IMR-90 (cell line): ENCODE results near the gene IL18R1. TPM values are rescaled to one million over a fixed set of nuclear protein-coding genes. Genes with fewer than 3 reads are reported as not detected.

ENCODE experiments used
- ATAC-seq: fragments of 200-7000 bp; cut with Tn5 transposase; 2 replicates; pipeline ENCODE4 v1.9.1; 2020; ENCODE audit warnings: low read depth, mild to moderate bottlenecking, moderate library complexity
- BruUV-seq: library from RNA; stranded (reverse); fragments of 400-500 nt; replicated peaks from 2 replicates; lab custom pipeline; 2021; lab: Mats Ljungman, UMichigan
- CTCF ChIA-PET: fragments of 300-600 bp; formaldehyde crosslinking; extraction: SDS; loops from one replicate; lab custom pipeline; 2021; ENCODE audit warnings: antibody characterized with exemption; lab: Yijun Ruan, JAX
- POLR2A ChIA-PET: fragments of 300-600 bp; sonication (Branson Sonifier 250); formaldehyde crosslinking; loops from one replicate; lab custom pipeline; 2022; ENCODE audit warnings: antibody characterized with exemption; ENCODE audit not compliant: unreplicated experiment; lab: Charles Lee
- DNase-seq: peaks from one replicate; pipeline ENCODE4 v3.0.0; 2013
- H2AFZ ChIP-seq: replicated peaks from 2 replicates; pipeline ENCODE3; 2013; ENCODE audit warnings: low read length, mild to moderate bottlenecking; ENCODE audit not compliant: poor library complexity
- H2AK5ac ChIP-seq: 2 replicates; pipeline ENCODE4 v1.6.1; 2013; ENCODE audit warnings: low read depth, low read length, inconsistent platforms
- H2AK9ac ChIP-seq: replicated peaks from 2 replicates; pipeline ENCODE3; 2013; ENCODE audit warnings: mild to moderate bottlenecking, low read depth, low read length, moderate library complexity; ENCODE audit not compliant: poor library complexity
- H2BK120ac ChIP-seq: 2 replicates; pipeline ENCODE4 v1.6.1; 2013; ENCODE audit warnings: low read depth, low read length, inconsistent platforms
- H2BK15ac ChIP-seq: 3 replicates; pipeline ENCODE4 v1.6.1; 2013; ENCODE audit warnings: low read depth, low read length, inconsistent platforms
- H2BK20ac ChIP-seq: 2 replicates; pipeline ENCODE4 v1.6.1; 2013; ENCODE audit warnings: low read depth, mild to moderate bottlenecking, inconsistent platforms, low read length, moderate library complexity
- H2BK5ac ChIP-seq: 2 replicates; pipeline ENCODE4 v1.6.1; 2013; ENCODE audit warnings: mild to moderate bottlenecking, low read depth, low read length, inconsistent platforms; ENCODE audit not compliant: poor library complexity, severe bottlenecking
- H3K14ac ChIP-seq: replicated peaks from 2 replicates; pipeline ENCODE4 v1.6.1; 2013; ENCODE audit warnings: low read depth, low read length, inconsistent platforms
- H3K18ac ChIP-seq: 2 replicates; pipeline ENCODE4 v1.6.1; 2013; ENCODE audit warnings: low read depth, low read length, control low read depth
- H3K23ac ChIP-seq: 2 replicates; pipeline ENCODE4 v1.6.1; 2013; ENCODE audit warnings: low read depth, low read length, inconsistent platforms
- H3K27ac ChIP-seq: 2 replicates; pipeline ENCODE4 v1.5.1; 2013; ENCODE audit warnings: mild to moderate bottlenecking, control low read depth, low read length; ENCODE audit not compliant: insufficient read depth
- H3K27me3 ChIP-seq: 2 replicates; pipeline ENCODE4 v1.6.1; 2013; ENCODE audit warnings: low read length; ENCODE audit not compliant: control insufficient read depth, insufficient read depth
- H3K36me3 ChIP-seq: 2 replicates; pipeline ENCODE4 v1.6.1; 2013; ENCODE audit warnings: low read length, mixed read lengths; ENCODE audit not compliant: control insufficient read depth, insufficient read depth
- H3K4ac ChIP-seq: 2 replicates; pipeline ENCODE4 v1.6.1; 2013; ENCODE audit warnings: low read depth, low read length, inconsistent platforms
- H3K4me1 ChIP-seq: 2 replicates; pipeline ENCODE4 v1.6.1; 2013; ENCODE audit warnings: low read length, mixed read lengths; ENCODE audit not compliant: control insufficient read depth, insufficient read depth
- H3K4me2 ChIP-seq: 2 replicates; pipeline ENCODE4 v1.6.1; 2013; ENCODE audit warnings: low read depth, mild to moderate bottlenecking, control low read depth, low read length, moderate library complexity
- H3K4me3 ChIP-seq: 2 replicates; pipeline ENCODE4 v1.5.1; 2013; ENCODE audit warnings: low read depth, mild to moderate bottlenecking, control low read depth, low read length, moderate library complexity; ENCODE audit not compliant: insufficient read depth
- H3K56ac ChIP-seq: 2 replicates; pipeline ENCODE4 v1.6.1; 2013; ENCODE audit warnings: low read length, inconsistent platforms; ENCODE audit not compliant: insufficient read depth; ENCODE audit errors: extremely low read depth
- H3K79me1 ChIP-seq, 2 experiments: 2 replicates each; pipeline ENCODE4 v1.6.1; 2013; ENCODE audit warnings: low read length in 2 of 2, inconsistent platforms in 1 of 2, low read depth in 1 of 2
- H3K9ac ChIP-seq: 2 replicates; pipeline ENCODE4 v1.6.1; 2013; ENCODE audit warnings: low read depth, low read length, control low read depth
- H3K9me1 ChIP-seq: 2 replicates; pipeline ENCODE4 v1.6.1; 2013; ENCODE audit warnings: low read length, inconsistent platforms; ENCODE audit not compliant: insufficient read depth
- H3K9me3 ChIP-seq: 2 replicates; pipeline ENCODE4 v1.6.1; 2013; ENCODE audit warnings: low read length; ENCODE audit not compliant: control insufficient read depth, insufficient read depth
- H4K20me1 ChIP-seq: 2 replicates; pipeline ENCODE4 v1.6.1; 2013; ENCODE audit warnings: low read length, inconsistent platforms; ENCODE audit not compliant: insufficient read depth
- H4K5ac ChIP-seq: 2 replicates; pipeline ENCODE4 v1.6.1; 2013; ENCODE audit warnings: mild to moderate bottlenecking, low read depth, low read length, control low read depth
- H4K8ac ChIP-seq, 2 experiments: 2 replicates each; pipeline ENCODE4 v1.6.1; 2013; ENCODE audit warnings: low read depth in 2 of 2, low read length in 2 of 2, control low read depth in 1 of 2, inconsistent platforms in 1 of 2
- H4K91ac ChIP-seq: 2 replicates; pipeline ENCODE4 v1.6.1; 2013; ENCODE audit warnings: low read depth, low read length, inconsistent platforms; ENCODE audit not compliant: insufficient read depth
- BHLHE40 ChIP-seq: fragments of 150-350 bp; IDR thresholded peaks from 2 replicates; pipeline ENCODE4 v1.6.1; 2016; ENCODE audit warnings: mild to moderate bottlenecking, low read depth, low read length
- CEBPB ChIP-seq: IDR thresholded peaks from 2 replicates; pipeline ENCODE4 v1.6.1; 2012; ENCODE audit warnings: low read depth, low read length, improper control_type of control experiment
- CTCF ChIP-seq: conservative IDR thresholded peaks from 2 replicates; pipeline ENCODE4 v1.5.1; 2012; ENCODE audit warnings: mild to moderate bottlenecking, low read depth, low read length, improper control_type of control experiment
- ELK1 ChIP-seq: fragments of 150-350 bp; IDR thresholded peaks from 2 replicates; pipeline ENCODE4 v1.6.1; 2016; ENCODE audit warnings: low read depth, mild to moderate bottlenecking, low read length, moderate library complexity, borderline replicate concordance
- FOS ChIP-seq: fragments of 150-350 bp; IDR thresholded peaks from 2 replicates; pipeline ENCODE4 v1.6.1; 2016; ENCODE audit warnings: low read depth, low read length
- MAFK ChIP-seq: IDR thresholded peaks from 2 replicates; pipeline ENCODE4 v1.6.1; 2012; ENCODE audit warnings: low read depth, low read length, improper control_type of control experiment
- MAZ ChIP-seq: IDR thresholded peaks from 2 replicates; pipeline ENCODE4 v1.6.1; 2012; ENCODE audit warnings: low read depth, mild to moderate bottlenecking, low read length, improper control_type of control experiment, moderate library complexity, borderline replicate concordance
- MXI1 ChIP-seq: IDR thresholded peaks from 2 replicates; pipeline ENCODE4 v1.6.1; 2012; ENCODE audit warnings: low read depth, mild to moderate bottlenecking, low read length, moderate library complexity, borderline replicate concordance
- NFE2L2 ChIP-seq: fragments of 150-350 bp; IDR thresholded peaks from 2 replicates; pipeline ENCODE4 v1.6.1; 2016; ENCODE audit warnings: low read depth, mild to moderate bottlenecking, low read length
- POLR2A ChIP-seq: IDR thresholded peaks from 2 replicates; pipeline ENCODE4 v1.6.1; 2012; ENCODE audit warnings: mild to moderate bottlenecking, low read depth, low read length
- RCOR1 ChIP-seq: IDR thresholded peaks from 2 replicates; pipeline ENCODE4 v1.6.1; 2012; ENCODE audit warnings: mild to moderate bottlenecking, low read length, improper control_type of control experiment; ENCODE audit not compliant: insufficient replicate concordance
- SMC3 ChIP-seq: fragments of 150-350 bp; IDR thresholded peaks from 2 replicates; pipeline ENCODE4 v1.6.1; 2016; ENCODE audit warnings: low read depth, mild to moderate bottlenecking, antibody characterized with exemption, low read length, moderate library complexity
- WGBS, 2 experiments: methylation state at CpG; one replicate each; pipeline versions ENCODE4 v1.1.5 to v1.1.7; 2013; ENCODE audit warnings: missing lambda C conversion rate in 2 of 2; ENCODE audit not compliant: insufficient read length in 1 of 2; ENCODE audit errors: extremely low coverage in 2 of 2; 5-methylcytosine and 5-hydroxymethylcytosine counted together
- dilution Hi-C: fragments of 300-500 bp; cut with HindIII; formaldehyde crosslinking; loops from one replicate; pipeline ENCODE4 v1.14.3; 2018; ENCODE audit warnings: low sequenced_read_pairs; ENCODE audit not compliant: unreplicated experiment
- in situ Hi-C: fragments of 300-500 bp; cut with MboI; formaldehyde crosslinking; loops from 3 replicates; pipeline ENCODE4 v1.14.3; 2019; ENCODE audit warnings: low sequenced_read_pairs, inconsistent platforms, mixed read lengths
- intact Hi-C: fragments of 100-400 bp; cut with micrococcal nuclease; formaldehyde crosslinking; loops from 2 replicates; pipeline ENCODE4 v1.10.0; 2022
- polyA plus RNA-seq, 3 experiments: library from polyadenylated mRNA; depleted of rRNA; stranded (reverse); fragments of >200 nt; gene quantifications; 2 replicates each; pipeline ENCODE4 v1.2.3, GENCODE V29; 2012; ENCODE audit warnings: low replicate concordance in 1 of 3
- total RNA-seq: library from RNA; depleted of rRNA; stranded (reverse); fragments of >200 nt; gene quantifications from 2 replicates; pipeline ENCODE4 v1.2.3, GENCODE V29; 2012

The IL18R1 gene
- total and polyA plus RNA-seq, 2 of the 4 experiments (the other 2 are of a cell fraction) = 0.18 to 0.24 TPM

GRCh38 chr2:102331311-102331980 is 24.1 kb upstream of the IL18R1 start:
- DNase-seq (no peak), ATAC-seq (no peak)
- intact Hi-C loops = no loop called here
- no peak overlapping the region for H2AK9ac ChIP-seq
- no peaks in the 10 kb centered on the region for H3K36me3 ChIP-seq
- TF ChIP-seq MAZ = no peak
- TF ChIP-seq RCOR1 = no peak
- TF ChIP-seq CTCF = no peak
- no peak for TF ChIP-seq MAFK
- TF ChIP-seq BHLHE40 = no peak
- no peak for TF ChIP-seq NFE2L2
- no peak for TF ChIP-seq MXI1
- no peak for TF ChIP-seq POLR2A
- no peak for TF ChIP-seq SMC3
- TF ChIP-seq ELK1 = no peak
- TF ChIP-seq FOS = no peak
- no peak for TF ChIP-seq CEBPB
- H4K20me1 ChIP-seq = no peaks in the 10 kb centered on the region
- no peak overlapping the region for H3K9ac ChIP-seq
- no peaks in the 10 kb centered on the region for H3K27me3 ChIP-seq
- H3K9me3 ChIP-seq = no peaks in the 10 kb centered on the region
- H3K79me1 ChIP-seq = no peaks in the 10 kb centered on the region
- no peak overlapping the region for H4K8ac ChIP-seq
- no peak overlapping the region for H3K4ac ChIP-seq
- no peak overlapping the region for H3K14ac ChIP-seq
- H3K4me2 ChIP-seq = no peak overlapping the region
- H2AFZ ChIP-seq = no peak overlapping the region
- no peak overlapping the region for H2BK5ac ChIP-seq
- H3K18ac ChIP-seq = no peak overlapping the region
- in situ Hi-C loops = no loop called here
- POLR2A ChIA-PET = no interaction called here
- H2BK20ac ChIP-seq = no peak overlapping the region
- dilution Hi-C loops = no loop called here
- WGBS, 2 experiments = no CpG with 5 or more reads among the region's 5 CpGs
- no peak overlapping the region for H3K27ac ChIP-seq
- H2AK5ac ChIP-seq = no peak overlapping the region
- H3K23ac ChIP-seq = no peak overlapping the region
- CTCF ChIA-PET = interaction anchor here (0.9 to 1.3 kb wide), 2 partner anchors 43 to 46 kb away, joined by 3 read pairs; no protein-coding TSS in a partner anchor
- no peak overlapping the region for H3K56ac ChIP-seq
- no peak overlapping the region for H3K4me3 ChIP-seq
- no peak overlapping the region for H2BK120ac ChIP-seq
- H3K4me1 ChIP-seq = peaks cover 2% of the 10 kb centered on the region; the same call in 1 of the 2 replicates
- H2BK15ac ChIP-seq = no peak overlapping the region
- no peak overlapping the region for H4K5ac ChIP-seq
- H4K91ac ChIP-seq = no peak overlapping the region
- no TSS peak for BruUV-seq
- no peaks in the 10 kb centered on the region for H3K9me1 ChIP-seq
